ENCODE results near the gene PPFIA2.

GRCh38 chr12:81261508-81262207, 497.5 kb downstream of the PPFIA2 start:
- TF ChIP-seq EZH2 (IDR thresholded peaks at IDR 0.05; ENCODE audit: insufficient read depth, low read length) (no peak), CTCF (IDR thresholded peaks at IDR 0.05; ENCODE audit: insufficient read depth, low read depth, low read length) (no peak)

Data from astrocyte (in vitro differentiated cells and primary cell).